CD14-positive monocyte (primary cell): ENCODE measurements around the gene KRT6C. TPM values are rescaled to one million over a fixed set of nuclear protein-coding genes. Genes with fewer than 3 reads are reported as not detected.

Experiments used
- DNase-seq, 3 donors: peaks; one replicate each; pipeline ENCODE4 v3.0.0-alpha.2; 2011 to 2022
- H2AFZ ChIP-seq: 2 replicates; pipeline ENCODE4 v1.6.0; 2012; ENCODE audit warnings: mild to moderate bottlenecking, low read depth, low read length, inconsistent platforms; ENCODE audit not compliant: insufficient read depth, poor library complexity, severe bottlenecking
- H3K27ac ChIP-seq, 2 donors: 1 replicate in 1 of 2; 2 replicates in 1 of 2; pipeline ENCODE4 v1.5.1; 2012 to 2013; ENCODE audit warnings: low read length in 2 of 2, control low read depth in 1 of 2, inconsistent platforms in 1 of 2, low read depth in 1 of 2, mild to moderate bottlenecking in 1 of 2
- H3K27me3 ChIP-seq, 2 donors: one replicate each; pipeline versions ENCODE4 v1.6.0 to v1.6.1; 2011 to 2013; ENCODE audit warnings: low read length in 2 of 2; ENCODE audit not compliant: control insufficient read depth in 2 of 2, insufficient read depth in 2 of 2
- H3K36me3 ChIP-seq, 2 donors: replicated peaks in 1 of 2; 1 replicate in 1 of 2; 2 replicates in 1 of 2; pipeline versions ENCODE4 v1.5.1 to v1.6.1; 2012 to 2013; ENCODE audit warnings: low read length in 2 of 2, control low read depth in 1 of 2, inconsistent platforms in 1 of 2, mild to moderate bottlenecking in 1 of 2; ENCODE audit not compliant: insufficient read depth in 2 of 2, control insufficient read depth in 1 of 2
- H3K4me1 ChIP-seq, 2 donors: 1 replicate in 1 of 2; 2 replicates in 1 of 2; pipeline versions ENCODE4 v1.5.1 to v1.6.1; 2012 to 2013; ENCODE audit warnings: low read length in 2 of 2, control low read depth in 1 of 2, inconsistent platforms in 1 of 2, mild to moderate bottlenecking in 1 of 2, moderate library complexity in 1 of 2; ENCODE audit not compliant: insufficient read depth in 2 of 2, control insufficient read depth in 1 of 2
- H3K4me2 ChIP-seq: replicated peaks from 2 replicates; pipeline ENCODE3; 2012; ENCODE audit warnings: low read length, moderate library complexity, mild to moderate bottlenecking; ENCODE audit not compliant: poor library complexity, severe bottlenecking; ENCODE audit errors: extremely low read depth
- H3K4me3 ChIP-seq, 3 experiments: fragments of 200-600 bp in 1 of 3; sonication (generic) in 1 of 3; replicated peaks in 1 of 3; 1 replicate in 2 of 3; 2 replicates in 1 of 3; pipeline ENCODE4 v1.5.1; 2011 to 2013; ENCODE audit warnings: low read length in 3 of 3, mild to moderate bottlenecking in 3 of 3, control low read depth in 2 of 3, low read depth in 2 of 3, inconsistent platforms in 1 of 3, moderate library complexity in 1 of 3
- H3K79me2 ChIP-seq: 2 replicates; pipeline ENCODE4 v1.6.0; 2012; ENCODE audit warnings: mild to moderate bottlenecking, control low read depth, inconsistent platforms, low read length, moderate library complexity; ENCODE audit not compliant: insufficient read depth
- H3K9ac ChIP-seq: 2 replicates; pipeline ENCODE4 v1.6.0; 2017; ENCODE audit warnings: low read length, mild to moderate bottlenecking; ENCODE audit not compliant: insufficient read depth, poor library complexity, severe bottlenecking
- H3K9me3 ChIP-seq, 2 donors: replicated peaks in 1 of 2; 1 replicate in 1 of 2; 2 replicates in 1 of 2; pipeline versions ENCODE4 v1.5.1 to v1.6.1; 2012 to 2013; ENCODE audit warnings: low read length in 2 of 2, control low read depth in 1 of 2; ENCODE audit not compliant: control insufficient read depth in 1 of 2, insufficient read depth in 1 of 2
- H4K20me1 ChIP-seq: 2 replicates; pipeline ENCODE4 v1.6.0; 2012; ENCODE audit warnings: mild to moderate bottlenecking, low read length, control low read depth, moderate library complexity; ENCODE audit not compliant: insufficient read depth
- H3K27ac Mint-ChIP-seq, 7 donors: one replicate each; pipeline ENCODE4 v1.8.0; 2020; ENCODE audit warnings: mild to moderate bottlenecking in 7 of 7, mixed read lengths in 7 of 7, moderate library complexity in 6 of 7, inconsistent platforms in 2 of 7
- H3K27me3 Mint-ChIP-seq, 3 donors: one replicate each; pipeline ENCODE4 v1.8.0; 2021 to 2022; ENCODE audit warnings: low read depth in 3 of 3, mild to moderate bottlenecking in 3 of 3, mixed read lengths in 3 of 3, moderate library complexity in 3 of 3, inconsistent platforms in 1 of 3
- H3K36me3 Mint-ChIP-seq, 2 donors: one replicate each; pipeline ENCODE4 v1.8.0; 2020; ENCODE audit warnings: mixed read lengths in 2 of 2, inconsistent platforms in 1 of 2, mild to moderate bottlenecking in 1 of 2
- H3K4me1 Mint-ChIP-seq: one replicate; pipeline ENCODE4 v1.8.0; 2020; ENCODE audit warnings: mild to moderate bottlenecking, mixed read lengths
- H3K4me3 Mint-ChIP-seq, 2 donors: one replicate each; pipeline ENCODE4 v1.8.0; 2020; ENCODE audit warnings: mild to moderate bottlenecking in 2 of 2, mixed read lengths in 2 of 2, moderate library complexity in 1 of 2
- H3K9me3 Mint-ChIP-seq, 7 donors: one replicate each; pipeline ENCODE4 v1.8.0; 2020 to 2022; ENCODE audit warnings: mixed read lengths in 7 of 7, mild to moderate bottlenecking in 6 of 7, moderate library complexity in 6 of 7, inconsistent platforms in 2 of 7
- WGBS: methylation state at CpG from one replicate; pipeline ENCODE4 v1.1.5; 2013; ENCODE audit warnings: missing lambda C conversion rate; ENCODE audit not compliant: insufficient coverage; 5-methylcytosine and 5-hydroxymethylcytosine counted together
- intact Hi-C, 2 donors: fragments of 100-400 bp; cut with micrococcal nuclease; formaldehyde crosslinking; loops; one replicate each; pipeline versions ENCODE4 v1.15.0 to v1.15.1; 2023
- polyA plus RNA-seq, 3 donors: library from polyadenylated mRNA; depleted of rRNA in 1 of 3; unstranded in 2 of 3; stranded (reverse) in 1 of 3; fragments of 300-500 nt in 2 of 3; fragments of >200 nt in 1 of 3; fragmentation: Illumina TruSeq in 2 of 3; gene quantifications; 1 replicate in 2 of 3; 2 replicates in 1 of 3; pipeline ENCODE4 v1.2.3, GENCODE V29; 2012 to 2021
- TF ChIP-seq, protein P1 (sequence below): fragments of 200-600 bp; IDR thresholded peaks from one replicate; pipeline ENCODE4 v1.8.0; 2022; ENCODE audit warnings: antibody characterized with exemption, mild to moderate bottlenecking

KRT6C gene
- polyA plus RNA-seq, 3 donors: not detected

DNA sequence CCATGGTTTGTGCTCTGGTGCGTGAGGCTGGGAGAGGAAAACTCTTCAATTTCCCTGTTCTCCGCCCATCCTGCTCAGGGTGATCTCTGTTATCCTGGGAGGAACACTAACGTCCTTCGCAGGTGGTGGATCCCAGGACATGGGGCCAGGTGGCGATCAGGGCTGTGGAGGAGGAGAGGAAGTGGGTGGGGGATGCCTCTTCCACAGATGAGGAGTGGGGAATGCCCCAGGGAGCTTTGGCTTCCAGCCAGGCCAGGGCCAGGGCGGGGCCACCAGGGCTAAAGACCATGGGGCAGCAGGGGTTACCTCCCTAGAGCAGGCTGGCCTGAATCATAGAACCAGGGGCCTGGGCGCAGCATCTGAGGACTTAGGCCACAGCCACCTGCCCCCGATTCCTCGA, 36.1 kb downstream of the KRT6C start:
- H3K27ac ChIP-seq: no peak overlapping the region
- no peak overlapping the region for H3K4me3 ChIP-seq
- no peak overlapping the region for H3K4me2 ChIP-seq
- H3K36me3 ChIP-seq: no peaks in the 10 kb centered on the region
- no peak for DNase-seq
- no peaks in the 10 kb centered on the region for H3K9me3 ChIP-seq
- Mint-ChIP-seq H3K4me3 (no peak overlapping the region), H3K4me1 (no peaks in the 10 kb centered on the region), H3K9me3 (peaks cover 0 to 2% (median 0%) of the 10 kb centered on the region in 7 donors), H3K36me3 (no peaks in the 10 kb centered on the region), H3K27ac (no peak overlapping the region), H3K27me3 (peaks cover 9 to 18% (median 12%) of the 10 kb centered on the region in 3 donors)
- intact Hi-C loops: no loop called here
- no peaks in the 10 kb centered on the region for H3K27me3 ChIP-seq
- H4K20me1 ChIP-seq: no peaks in the 10 kb centered on the region
- no peak overlapping the region for H2AFZ ChIP-seq
- TF ChIP-seq, protein P1, sequence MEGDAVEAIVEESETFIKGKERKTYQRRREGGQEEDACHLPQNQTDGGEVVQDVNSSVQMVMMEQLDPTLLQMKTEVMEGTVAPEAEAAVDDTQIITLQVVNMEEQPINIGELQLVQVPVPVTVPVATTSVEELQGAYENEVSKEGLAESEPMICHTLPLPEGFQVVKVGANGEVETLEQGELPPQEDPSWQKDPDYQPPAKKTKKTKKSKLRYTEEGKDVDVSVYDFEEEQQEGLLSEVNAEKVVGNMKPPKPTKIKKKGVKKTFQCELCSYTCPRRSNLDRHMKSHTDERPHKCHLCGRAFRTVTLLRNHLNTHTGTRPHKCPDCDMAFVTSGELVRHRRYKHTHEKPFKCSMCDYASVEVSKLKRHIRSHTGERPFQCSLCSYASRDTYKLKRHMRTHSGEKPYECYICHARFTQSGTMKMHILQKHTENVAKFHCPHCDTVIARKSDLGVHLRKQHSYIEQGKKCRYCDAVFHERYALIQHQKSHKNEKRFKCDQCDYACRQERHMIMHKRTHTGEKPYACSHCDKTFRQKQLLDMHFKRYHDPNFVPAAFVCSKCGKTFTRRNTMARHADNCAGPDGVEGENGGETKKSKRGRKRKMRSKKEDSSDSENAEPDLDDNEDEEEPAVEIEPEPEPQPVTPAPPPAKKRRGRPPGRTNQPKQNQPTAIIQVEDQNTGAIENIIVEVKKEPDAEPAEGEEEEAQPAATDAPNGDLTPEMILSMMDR: no peak
- no peak overlapping the region for H3K9ac ChIP-seq
- no peaks in the 10 kb centered on the region for H3K79me2 ChIP-seq
- H3K4me1 ChIP-seq: no peaks in the 10 kb centered on the region
- 87% methylated on average over 6 of the region's 9 CpGs for WGBS

DNA sequence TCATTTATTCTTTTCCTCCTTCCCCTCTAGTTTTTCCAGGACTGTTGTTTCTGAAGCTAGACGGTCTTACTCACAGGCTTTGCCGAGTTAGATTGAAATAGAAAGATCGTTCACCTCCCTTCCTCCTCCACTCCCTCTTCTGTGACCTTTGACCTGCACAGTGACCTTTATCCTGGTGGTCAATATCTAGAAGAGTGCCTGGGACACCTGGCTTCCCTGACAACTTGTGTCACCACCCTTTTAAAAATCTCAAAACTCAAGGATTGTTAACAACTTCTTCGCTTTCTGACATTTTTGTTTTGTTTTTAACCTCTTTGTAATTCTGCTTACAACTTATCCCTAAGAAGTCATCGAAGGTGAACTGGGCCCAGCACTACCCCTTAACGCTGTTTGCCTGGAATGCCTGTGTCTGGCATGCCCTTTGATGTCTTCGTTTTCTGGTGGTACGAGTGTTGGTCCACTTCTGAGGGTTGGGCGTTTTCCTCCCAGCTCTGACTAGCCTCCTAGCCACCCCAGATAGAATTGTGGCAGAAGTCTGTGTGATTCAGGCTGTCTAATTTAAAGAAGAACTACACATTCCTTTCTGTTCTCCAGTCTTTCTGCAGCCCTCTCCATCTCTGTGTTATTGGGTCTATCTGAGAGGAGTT, 36.7 kb downstream of the KRT6C start:
- H3K36me3 Mint-ChIP-seq: no peaks in the 10 kb centered on the region
- no peak for DNase-seq
- peaks cover 0 to 2% (median 0%) of the 10 kb centered on the region in 7 donors for H3K9me3 Mint-ChIP-seq
- no peaks in the 10 kb centered on the region for H3K4me1 Mint-ChIP-seq
- Histone ChIP-seq H2AFZ (no peak overlapping the region), H3K4me2 (no peak overlapping the region), H4K20me1 (no peaks in the 10 kb centered on the region), H3K36me3 (no peaks in the 10 kb centered on the region), H3K27me3 (no peaks in the 10 kb centered on the region), H3K9ac (no peak overlapping the region), H3K27ac (no peak overlapping the region), H3K9me3 (no peaks in the 10 kb centered on the region), H3K4me1 (no peaks in the 10 kb centered on the region), H3K4me3 (no peak overlapping the region), H3K79me2 (no peaks in the 10 kb centered on the region)
- no peak overlapping the region for H3K27ac Mint-ChIP-seq
- TF ChIP-seq, protein P1: no peak
- H3K27me3 Mint-ChIP-seq: peaks cover 9 to 17% (median 12%) of the 10 kb centered on the region in 3 donors
- H3K4me3 Mint-ChIP-seq: no peak overlapping the region
- WGBS: 98% methylated on average over 6 of the region's 9 CpGs
- intact Hi-C loops: no loop called here
